Kidney (tissue), 14 donors: ENCODE measurements around the gene ULK3. TPM values are rescaled to one million over a fixed set of nuclear protein-coding genes. Genes with fewer than 3 reads are reported as not detected.

Experiments used
- DNase-seq, 5 donors: peaks; one replicate each; pipeline ENCODE4 v3.0.0-alpha.2; 2013 to 2020
- FAIRE-seq: peaks from 2 replicates; lab custom pipeline; 2012; peaks lifted over from hg19 to GRCh38; lab: Jason Lieb, UNC
- H3K27ac ChIP-seq, 2 donors: one replicate each; pipeline ENCODE4 v1.7.0; 2013; ENCODE audit warnings: low read depth in 2 of 2, low read length in 2 of 2, inconsistent platforms in 1 of 2
- H3K27me3 ChIP-seq: one replicate; pipeline ENCODE4 v1.7.1; 2013; ENCODE audit warnings: low read length, inconsistent platforms; ENCODE audit not compliant: control insufficient read depth, insufficient read depth
- H3K36me3 ChIP-seq, 3 donors: one replicate each; pipeline versions ENCODE4 v1.7.0 to v1.7.1; 2013; ENCODE audit warnings: low read length in 3 of 3, control low read depth in 1 of 3, inconsistent platforms in 1 of 3; ENCODE audit not compliant: insufficient read depth in 3 of 3, control insufficient read depth in 2 of 3
- H3K4me1 ChIP-seq, 3 donors: one replicate each; pipeline versions ENCODE4 v1.7.0 to v1.7.1; 2013; ENCODE audit warnings: low read length in 3 of 3, inconsistent platforms in 1 of 3, low read depth in 1 of 3; ENCODE audit not compliant: control insufficient read depth in 2 of 3, insufficient read depth in 2 of 3
- H3K4me3 ChIP-seq, 3 donors: one replicate each; pipeline versions ENCODE4 v1.7.0 to v1.8.1; 2013; ENCODE audit warnings: low read length in 3 of 3, control low read depth in 1 of 3, inconsistent platforms in 1 of 3
- H3K9ac ChIP-seq, 3 donors: one replicate each; pipeline versions ENCODE4 v1.7.0 to v1.7.1; 2013; ENCODE audit warnings: low read length in 3 of 3, control low read depth in 1 of 3, inconsistent platforms in 1 of 3
- H3K9me3 ChIP-seq, 3 donors: one replicate each; pipeline versions ENCODE4 v1.7.0 to v1.7.1; 2013; ENCODE audit warnings: low read length in 3 of 3, control low read depth in 1 of 3, inconsistent platforms in 1 of 3; ENCODE audit not compliant: control insufficient read depth in 2 of 3, insufficient read depth in 1 of 3
- CTCF ChIP-seq: IDR thresholded peaks from 3 replicates; pipeline ENCODE4 v1.5.1; 2012; ENCODE audit warnings: mild to moderate bottlenecking, moderate library complexity, borderline replicate concordance; ENCODE audit not compliant: insufficient read depth; ENCODE audit errors: extremely low read depth
- intact Hi-C: fragments of 100-400 bp; cut with DNase I; formaldehyde crosslinking; loops from one replicate; pipeline ENCODE4 v1.11.1; 2022
- polyA plus RNA-seq: library from polyadenylated mRNA; stranded (reverse); fragments of 350-450 nt; fragmentation: Illumina TruSeq; extraction: RNeasy Lipid Tissue Mini Kit (QIAGEN cat#74804); gene quantifications from one replicate; pipeline ENCODE4 v1.2.3, GENCODE V29; 2014; ENCODE audit warnings: low read depth, low replicate concordance; ENCODE audit not compliant: insufficient read depth
- total RNA-seq: library from RNA; stranded (reverse); fragmentation: NEBNext Ultra II Directional; extraction: Animal tissue kit (Norgen Biotek cat#: 25700); gene quantifications from one replicate; pipeline ENCODE4 v1.2.1, GENCODE V29; 2021
- donor health status: control.
- donor health status: control.
- donor health status: control.
- donor health status: control.
- donor health status: control.
- donor health status: DM: yes; HTN: yes; CAD: no.
- donor health status: Normal renal cell carcinoma (clear cell type).

Gene ULK3
- total and polyA plus RNA-seq, 2 donors from 2014 or later, result 34.5 to 36.1 TPM

GRCh38 chr15:74864296-74864695 is 21.3 kb upstream of the ULK3 start:
- H3K4me3 ChIP-seq, result peak overlapping the region in 1 of 3 donors; percentile 18
- intact Hi-C loops, result no loop called here
- H3K4me1 ChIP-seq, result peaks cover 0 to 31% (median 22%) of the 10 kb centered on the region in 3 donors
- DNase-seq (no peak), FAIRE-seq (no peak)
- H3K9ac ChIP-seq, result no peak overlapping the region
- H3K36me3 ChIP-seq, result no peaks in the 10 kb centered on the region
- H3K9me3 ChIP-seq, result no peaks in the 10 kb centered on the region
- TF ChIP-seq CTCF, result no peak
- H3K27ac ChIP-seq, result peak overlapping the region; percentile 56 to 67
- no peaks in the 10 kb centered on the region for H3K27me3 ChIP-seq

- intact Hi-C loops, result no loop called here
- H3K4me3 ChIP-seq, result no peak overlapping the region
Measured at GRCh38 chr15:74863239-74864056, 20.5 kb upstream of the ULK3 start.

GRCh38 chr15:74858369-74858740 is 15.4 kb upstream of the ULK3 start:
- FAIRE-seq (no peak), DNase-seq (peak in 1 of 5 donors; percentile 34)
- intact Hi-C loops, result no loop called here
- H3K4me1 ChIP-seq, result peaks cover 0 to 28% (median 22%) of the 10 kb centered on the region in 3 donors
- TF ChIP-seq CTCF, result no peak
- H3K27me3 ChIP-seq, result no peaks in the 10 kb centered on the region
- H3K27ac ChIP-seq, result no peak overlapping the region
- no peak overlapping the region for H3K9ac ChIP-seq
- peaks cover 0 to 8% (median 0%) of the 10 kb centered on the region in 3 donors for H3K36me3 ChIP-seq
- no peak overlapping the region for H3K4me3 ChIP-seq
- no peaks in the 10 kb centered on the region for H3K9me3 ChIP-seq

More at GRCh38 chr15:74863239-74864056, 20.5 kb upstream of the ULK3 start:
- no peak for TF ChIP-seq CTCF
- no peak for DNase-seq
- H3K4me1 ChIP-seq, result peaks cover 0 to 34% (median 18%) of the 10 kb centered on the region in 3 donors
- H3K9ac ChIP-seq, result no peak overlapping the region
- H3K36me3 ChIP-seq, result no peaks in the 10 kb centered on the region
- FAIRE-seq, result no peak
- H3K27ac ChIP-seq, result peak overlapping the region in 1 of 2 donors; percentile 7
- H3K9me3 ChIP-seq, result no peaks in the 10 kb centered on the region
- H3K27me3 ChIP-seq, result no peaks in the 10 kb centered on the region
